NCI-H460 (cell line): ENCODE measurements around the gene CDRT4. TPM values are rescaled to one million over a fixed set of nuclear protein-coding genes. Genes with fewer than 3 reads are reported as not detected.
"Not testable (repeated sequence)": the region's sequence is repeated elsewhere in the genome, so short reads cannot be mapped to it uniquely, and the experiment has no call there.

Experiments used
- DNase-seq: peaks from one replicate; pipeline ENCODE4 v3.0.0-alpha.2; 2016; ENCODE audit warnings: low read depth; ENCODE audit errors: extremely low read depth
- polyA plus RNA-seq: library from polyadenylated mRNA; depleted of rRNA; stranded (reverse); fragments of >200 nt; gene quantifications from 2 replicates; pipeline ENCODE4 v1.2.3, GENCODE V29; 2014; cell fraction: nucleus; rRNA removed
- total RNA-seq: library from RNA; depleted of rRNA; stranded (reverse); fragments of >200 nt; shearing (Covaris generic); gene quantifications from 2 replicates; pipeline ENCODE4 v1.2.3, GENCODE V29; 2014; rRNA removed

The CDRT4 gene
- total RNA-seq = 2.6 and 7.6 TPM in 2 replicates
- 5.6 and 11.7 TPM in 2 replicates for polyA plus RNA-seq

DNA sequence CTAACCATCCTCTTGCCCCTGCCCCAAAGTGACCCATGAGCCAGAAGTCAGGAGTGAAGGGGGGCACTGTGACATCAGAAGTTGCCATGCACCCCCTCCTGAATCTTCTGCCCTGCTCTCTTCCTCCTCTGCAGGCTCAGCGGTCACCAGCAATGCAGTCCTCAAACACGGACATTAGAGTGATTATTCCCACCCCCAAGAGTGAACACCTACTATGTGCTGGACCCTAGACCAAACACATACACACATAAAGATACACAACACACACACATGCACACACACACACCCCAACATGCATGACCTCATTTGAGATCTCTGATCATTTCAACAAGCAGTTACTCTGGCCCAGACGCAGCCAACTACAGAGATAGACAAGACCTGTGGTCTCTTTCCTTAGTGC, at the start of gene CDRT4:
CDRT4 (minus strand) TSS at position 30 of the 400 bp plus-strand sequence. CDS start 27,383 bp downstream, outside the sequence.
- no peak for DNase-seq

- DNase-seq = no peak
Observed at GRCh38 chr17:15516150-15516549, 48.7 kb upstream of the CDRT4 start.

GRCh38 chr17:15514469-15514868, 47.0 kb upstream of the CDRT4 start:
- DNase-seq = no peak

GRCh38 chr17:15513856-15514459, 46.5 kb upstream of the CDRT4 start:
- DNase-seq = no peak

DNA sequence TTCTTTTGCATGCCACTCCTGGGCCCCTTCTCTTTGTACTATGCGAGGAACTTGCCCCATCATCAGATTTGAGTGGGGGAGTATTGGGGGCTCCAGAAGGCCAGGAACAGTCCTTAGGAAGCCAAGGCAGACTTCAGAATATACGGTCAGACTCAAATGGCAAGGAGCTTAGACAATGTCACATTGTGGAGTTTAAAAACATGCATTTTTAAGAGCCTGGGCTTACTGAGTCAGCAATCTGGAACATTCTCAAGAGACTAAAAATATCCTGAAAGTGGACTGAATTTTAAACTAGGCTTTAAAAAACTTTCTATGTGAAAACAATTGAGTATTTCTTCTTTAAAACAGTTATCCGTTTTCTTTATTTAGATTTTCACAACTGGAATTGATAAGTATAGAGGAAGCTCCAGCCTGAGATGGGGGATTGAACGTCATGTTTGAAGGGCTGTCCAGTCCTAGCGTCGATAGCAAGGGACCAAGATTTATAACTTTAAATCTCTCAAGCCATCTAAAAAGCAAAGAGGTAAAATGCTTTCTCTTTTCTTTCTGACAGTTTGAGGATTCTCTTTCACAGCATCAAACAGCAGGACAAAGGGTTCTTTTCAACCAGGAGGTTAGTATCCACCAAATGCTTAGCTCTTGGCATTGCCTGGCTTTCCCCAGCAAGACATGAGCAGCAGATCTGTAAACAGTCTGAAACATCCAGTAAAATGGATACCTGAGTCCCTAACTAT, 45.8 kb upstream of the CDRT4 start:
- no peak for DNase-seq

- no peak for DNase-seq
Observed at GRCh38 chr17:15512071-15512709, 44.8 kb upstream of the CDRT4 start.

DNA sequence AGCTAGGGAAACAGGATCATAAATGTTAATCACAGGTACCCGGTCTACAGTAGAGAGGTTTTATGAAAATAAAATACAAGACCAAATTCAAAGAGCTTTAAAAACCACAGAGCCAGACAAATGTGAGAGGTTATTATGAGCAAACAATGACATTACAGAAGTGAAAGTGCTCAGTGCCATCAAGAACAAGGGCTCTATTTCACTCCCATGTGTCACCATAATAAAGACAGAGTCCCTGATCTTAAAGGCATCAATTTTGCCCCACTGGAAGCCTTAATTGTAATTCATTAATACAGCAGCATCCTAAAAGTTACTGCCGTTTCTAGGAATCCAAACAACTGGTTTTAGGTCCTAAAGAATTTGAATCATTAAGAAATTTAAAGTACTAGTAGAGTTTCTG, 43.7 kb upstream of the CDRT4 start:
- DNase-seq = no peak

DNA sequence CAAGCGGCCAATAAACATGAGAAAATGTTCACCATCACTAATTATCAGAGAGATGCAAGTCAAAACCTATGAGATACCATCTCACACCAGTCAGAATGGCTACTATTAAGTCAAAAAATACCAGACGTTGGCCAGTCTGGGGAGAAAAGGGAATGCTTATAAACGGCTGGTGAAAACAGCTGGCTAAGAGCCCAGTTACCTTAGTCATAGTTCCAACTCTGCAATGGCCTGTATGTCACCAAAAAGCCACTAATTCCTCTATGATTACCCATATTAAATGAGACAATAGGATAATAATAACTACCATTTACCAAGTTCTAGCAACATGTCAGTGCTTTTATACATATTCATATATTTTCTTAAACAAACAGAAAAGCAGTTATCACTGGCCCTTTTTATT, 42.9 kb upstream of the CDRT4 start:
- DNase-seq = no peak

DNA sequence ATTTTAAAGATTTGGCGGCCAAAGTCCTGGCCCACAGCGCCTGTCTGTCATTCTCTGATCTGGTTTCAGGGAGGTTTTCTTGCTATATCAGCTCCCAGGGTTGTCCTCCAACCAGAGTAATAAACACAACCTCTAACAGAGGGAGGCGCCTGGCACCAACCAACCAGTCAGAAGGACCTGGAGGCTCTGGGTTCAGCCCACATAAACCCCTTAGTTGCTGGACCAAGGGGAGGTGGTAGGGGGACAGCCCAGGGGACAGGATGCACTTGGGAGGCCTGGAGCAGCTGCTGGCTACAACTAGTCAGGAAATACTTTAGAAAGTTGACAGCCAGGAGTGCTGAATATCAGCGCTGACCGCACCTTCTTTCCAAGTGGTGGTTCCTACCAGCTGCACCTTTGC, 41.7 kb upstream of the CDRT4 start:
- no peak for DNase-seq

DNA sequence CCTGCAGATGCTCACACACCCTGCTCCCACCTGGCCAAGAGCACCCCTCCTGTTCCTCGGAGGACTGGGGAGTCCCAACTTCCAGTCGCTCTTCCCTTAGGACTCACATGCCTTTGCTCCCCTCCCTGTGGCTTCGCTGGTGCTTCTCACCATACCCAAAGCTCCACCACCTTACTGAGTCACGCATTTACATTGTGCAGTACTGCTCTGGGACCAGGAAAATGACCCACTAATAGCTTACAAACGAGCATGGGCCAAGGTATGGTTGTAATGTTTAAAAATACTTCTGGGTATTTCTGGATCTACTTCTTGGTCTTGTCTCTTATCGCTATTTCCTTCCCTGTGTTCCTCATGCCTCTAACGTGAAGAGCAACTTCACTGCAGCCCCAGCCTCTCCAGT, 41.0 kb upstream of the CDRT4 start:
- no peak for DNase-seq

DNA sequence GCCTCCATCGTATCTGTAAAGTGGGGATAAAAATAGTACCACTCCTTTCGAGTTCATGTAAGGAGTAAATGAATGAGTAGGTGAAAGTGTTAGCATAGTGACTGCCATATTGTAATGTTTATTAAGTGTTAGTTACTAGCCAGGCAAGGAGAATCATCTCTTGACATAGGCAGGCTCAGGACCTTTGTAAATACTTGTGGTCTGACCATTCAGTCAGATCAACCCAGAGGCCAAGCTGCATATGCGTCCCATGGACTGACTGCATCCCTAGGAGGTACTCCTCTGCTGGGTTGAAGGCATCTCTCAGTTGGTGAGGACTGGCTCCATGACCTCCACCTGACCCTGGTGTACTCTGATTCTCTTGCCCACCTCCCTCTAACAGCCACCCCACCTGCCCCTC, 40.5 kb upstream of the CDRT4 start:
- no peak for DNase-seq

DNA sequence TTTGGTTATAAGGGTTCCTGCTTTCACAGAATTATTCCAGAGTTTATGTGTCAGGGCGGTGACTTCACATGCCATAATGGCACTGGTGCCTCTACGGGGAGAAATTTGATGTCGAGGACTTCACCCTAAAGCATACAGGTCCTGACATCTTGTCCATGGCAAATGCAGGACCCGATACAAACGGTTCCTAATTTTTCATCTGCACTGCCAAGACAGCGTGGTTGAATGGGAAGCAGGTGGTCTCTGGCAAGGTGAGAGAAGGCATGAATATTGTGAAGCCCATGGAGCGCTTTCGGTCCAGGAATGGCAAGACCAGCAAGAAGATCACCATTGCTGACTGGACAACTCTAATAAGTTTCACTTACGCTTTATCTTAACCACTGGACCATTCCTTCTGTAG, 39.6 kb upstream of the CDRT4 start:
- DNase-seq = no peak

- DNase-seq = not testable (repeated sequence)
Observed at GRCh38 chr17:15505708-15506107, 38.3 kb upstream of the CDRT4 start.

DNA sequence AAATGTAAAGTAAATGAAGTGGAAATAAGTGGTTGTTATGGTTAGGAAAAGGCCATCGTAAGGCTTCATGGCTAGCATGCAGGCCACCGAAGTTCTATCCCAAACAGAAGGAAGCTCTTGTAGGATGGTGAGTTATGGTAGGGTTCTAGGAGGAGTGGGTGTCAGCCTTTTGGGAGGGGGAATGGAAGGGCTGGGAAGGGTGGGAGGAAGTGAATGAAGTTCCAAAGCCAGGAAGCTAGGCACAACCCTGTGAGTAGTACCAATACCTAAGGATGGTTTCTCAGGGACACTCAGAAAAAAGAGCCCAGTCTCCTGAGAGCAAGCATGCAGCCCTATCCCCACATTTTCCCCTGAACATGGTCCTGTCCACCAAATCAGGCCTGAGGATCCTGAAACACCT, 36.3 kb upstream of the CDRT4 start:
- DNase-seq = no peak

DNA sequence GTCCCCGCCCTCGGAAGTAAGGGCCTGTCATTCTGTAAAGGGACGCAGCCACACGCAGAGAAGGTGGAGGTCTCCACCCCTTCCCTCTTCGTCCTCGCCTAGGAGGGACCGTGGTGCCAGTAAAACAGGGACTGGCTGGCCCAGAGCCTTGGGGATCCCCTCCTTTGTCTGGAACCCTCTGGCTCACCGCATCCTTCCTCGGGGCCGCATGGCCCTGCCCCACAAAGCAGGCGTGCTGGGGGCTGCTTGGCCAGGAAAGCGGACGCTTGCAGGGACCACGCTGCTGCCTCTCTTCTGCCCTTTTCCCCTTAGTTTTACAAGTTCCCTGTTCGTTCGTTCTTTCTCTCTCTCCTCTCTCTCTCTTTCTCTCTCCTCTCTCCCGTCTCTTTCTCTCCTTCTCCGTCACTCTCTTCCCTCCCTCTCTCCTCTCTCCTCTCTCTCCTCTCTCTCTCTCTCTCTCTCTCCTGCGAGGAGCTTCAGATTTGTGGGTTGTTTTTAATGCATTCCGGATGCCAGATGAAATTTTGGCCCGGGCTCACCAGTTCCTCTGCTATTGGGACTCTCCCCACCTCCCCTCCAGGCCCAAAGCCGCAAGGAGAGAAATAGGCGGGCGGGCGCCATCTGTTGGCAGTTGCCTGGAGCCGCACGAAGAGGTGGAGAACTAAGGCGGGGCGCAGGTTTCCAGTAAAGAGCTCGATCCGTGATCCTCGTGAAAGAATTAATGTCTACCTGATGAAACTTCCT, 35.1 kb upstream of the CDRT4 start:
- peak; percentile 70 for DNase-seq

DNA sequence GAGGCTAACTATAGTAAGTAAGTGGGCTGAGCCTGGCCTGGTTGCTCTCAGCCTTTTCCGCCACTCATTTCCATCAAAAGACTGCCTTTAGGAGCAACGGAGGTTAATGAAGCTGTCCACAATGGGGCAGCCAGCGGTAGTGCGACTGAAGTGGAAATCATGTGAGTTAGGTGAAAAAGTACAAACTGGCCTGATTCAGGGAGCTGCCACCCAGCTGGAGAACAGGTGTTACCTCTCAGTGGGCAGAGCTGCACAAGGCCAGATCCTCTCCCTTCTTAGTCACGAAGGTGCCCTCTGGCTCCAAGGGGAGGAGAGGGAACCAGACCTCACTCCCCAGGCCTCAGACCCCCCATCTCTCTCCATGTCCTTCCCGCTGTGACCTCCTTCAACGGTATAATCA, 34.4 kb upstream of the CDRT4 start:
- no peak for DNase-seq

DNA sequence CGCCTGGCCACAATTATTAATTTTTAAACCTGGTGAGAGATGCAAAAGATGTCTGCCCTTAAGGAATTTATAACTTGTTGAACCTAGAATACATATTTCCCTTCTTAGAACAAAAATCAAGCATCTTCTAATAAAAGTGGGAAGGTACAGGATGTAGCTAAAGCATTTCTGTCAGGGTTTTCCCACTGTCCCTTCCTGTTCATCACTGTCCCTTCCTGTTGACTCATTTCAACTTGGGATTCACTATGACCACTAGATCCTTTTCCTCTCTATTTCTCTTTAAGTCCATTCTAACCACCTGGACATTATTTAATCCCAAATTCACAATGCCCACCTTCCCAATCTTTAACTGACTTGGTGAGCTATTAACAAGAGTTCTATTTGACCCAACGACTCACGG, 33.9 kb upstream of the CDRT4 start:
- no peak for DNase-seq

GRCh38 chr17:15498107-15498506, 30.7 kb upstream of the CDRT4 start:
- DNase-seq = no peak

DNA sequence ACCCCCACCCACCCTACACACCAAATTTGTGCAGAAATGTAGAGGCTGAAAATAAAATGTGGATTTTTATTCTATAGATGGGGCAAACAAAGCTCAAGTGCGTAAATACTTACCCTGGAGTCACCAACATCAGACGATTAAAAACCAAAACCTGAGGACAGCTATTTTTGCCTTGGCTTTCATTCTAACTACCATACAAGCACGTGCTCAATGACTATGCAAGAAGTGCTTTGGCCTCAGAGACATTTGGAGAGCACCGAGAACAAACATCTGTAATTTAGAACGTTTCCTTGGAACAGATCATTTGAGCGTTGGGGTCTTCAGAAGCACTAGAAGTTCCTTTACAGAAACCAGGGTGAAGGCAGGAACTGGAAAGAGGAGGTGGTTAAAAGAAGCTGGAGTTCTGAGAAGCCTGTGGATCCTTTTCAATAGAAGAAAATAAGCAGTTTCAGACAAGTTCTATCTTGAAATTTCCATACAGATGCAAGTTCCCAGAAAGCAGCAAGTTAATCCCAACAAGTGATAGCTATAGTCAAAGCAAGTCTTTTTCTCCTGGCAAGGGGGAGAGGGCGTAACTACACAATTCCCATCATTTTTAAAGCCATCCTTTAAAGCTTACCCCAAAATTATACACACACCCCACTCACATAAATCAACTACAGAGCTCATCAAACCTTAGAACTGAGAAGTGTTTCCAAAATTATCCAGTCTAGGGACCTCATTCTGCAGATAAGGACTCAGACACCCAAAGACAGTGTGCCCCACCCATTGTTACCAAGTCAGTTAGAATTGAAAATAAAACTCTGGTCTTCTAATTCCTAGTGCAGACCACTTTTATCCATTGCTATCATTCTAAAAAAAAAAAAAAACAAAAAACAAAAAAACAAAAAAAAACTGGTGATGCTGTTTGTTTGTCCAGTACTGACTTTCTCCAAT, 29.6 kb upstream of the CDRT4 start:
- DNase-seq = no peak

DNA sequence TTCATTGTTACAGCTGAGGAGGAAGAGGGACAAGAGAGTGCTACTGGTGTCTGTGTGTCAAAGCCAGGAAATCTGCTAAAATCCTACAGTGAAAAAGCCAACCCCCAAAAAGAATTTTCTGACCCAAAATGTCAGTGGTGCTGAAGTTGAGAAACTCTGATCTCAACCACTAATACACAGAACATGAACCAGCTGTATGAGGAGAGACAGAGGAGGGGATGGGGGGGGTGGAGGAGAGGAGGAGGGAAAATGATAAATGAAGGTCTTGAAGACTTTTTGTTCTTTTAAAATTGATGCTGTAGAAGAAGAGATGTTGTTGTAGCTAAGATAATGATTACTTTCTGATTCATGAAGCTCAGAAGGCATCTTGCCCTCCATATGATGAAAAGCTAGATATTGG, 27.4 kb upstream of the CDRT4 start:
- no peak for DNase-seq
